GM12865 (cell line): ENCODE data around the gene FRMD4A.
"Not testable (repeated sequence)": the region's sequence is repeated elsewhere in the genome, so short reads cannot be mapped to it uniquely, and the experiment has no call there.

Experiments used
- DNase-seq: peaks from one replicate; pipeline ENCODE4 v3.0.0; 2010; ENCODE audit warnings: low read depth
- H3K4me3 ChIP-seq: 2 replicates; pipeline ENCODE4 v1.5.1; 2011; ENCODE audit warnings: mild to moderate bottlenecking, low read depth, low read length, control low read depth
- CTCF ChIP-seq: IDR thresholded peaks from 2 replicates; pipeline ENCODE4 v1.5.1; 2011; ENCODE audit warnings: low read length, control low read depth, low read depth, inconsistent platforms; ENCODE audit not compliant: insufficient read depth; ENCODE audit errors: missing control alignments

The FRMD4A gene

DNA sequence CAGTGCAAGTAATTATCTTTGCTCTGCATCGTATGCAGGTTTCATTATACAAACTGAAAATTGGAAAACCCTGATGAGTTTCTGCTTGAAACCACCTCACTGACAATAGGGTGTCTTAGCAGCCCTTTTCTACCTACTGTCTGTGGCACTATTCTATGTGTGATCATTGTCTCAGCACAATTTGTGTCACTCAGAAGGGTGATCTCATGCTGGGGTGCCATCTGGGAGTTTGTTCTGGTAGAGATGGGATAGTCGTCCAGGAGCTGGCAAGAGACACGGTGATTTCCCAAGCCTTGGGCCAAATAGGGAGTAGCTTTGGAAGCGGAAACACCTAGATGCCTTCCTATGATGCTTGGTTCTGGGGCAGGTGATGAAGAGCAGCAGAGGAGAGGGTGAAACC lies 186.3 kb downstream of the FRMD4A start:
- no peak for DNase-seq
- no peak for TF ChIP-seq CTCF
- no peak overlapping the region for H3K4me3 ChIP-seq

- TF ChIP-seq CTCF = no peak
- no peak overlapping the region for H3K4me3 ChIP-seq
- DNase-seq = no peak
Observed at GRCh38 chr10:14142606-14143250, 188.0 kb downstream of the FRMD4A start.

GRCh38 chr10:14141283-14141682 lies 189.4 kb downstream of the FRMD4A start:
- no peak for TF ChIP-seq CTCF
- H3K4me3 ChIP-seq = no peak overlapping the region
- no peak for DNase-seq

- DNase-seq = no peak
- no peak for TF ChIP-seq CTCF
- H3K4me3 ChIP-seq = no peak overlapping the region
Observed at GRCh38 chr10:14137391-14137790, 193.3 kb downstream of the FRMD4A start.

GRCh38 chr10:14135196-14135595 lies 195.5 kb downstream of the FRMD4A start:
- DNase-seq, H3K4me3 ChIP-seq: not testable (repeated sequence)

- H3K4me3 ChIP-seq = no peak overlapping the region
- DNase-seq = no peak
- no peak for TF ChIP-seq CTCF
Observed at GRCh38 chr10:14134275-14134674, 196.4 kb downstream of the FRMD4A start.

GRCh38 chr10:14131261-14131960 lies 199.3 kb downstream of the FRMD4A start:
- H3K4me3 ChIP-seq = no peak overlapping the region
- DNase-seq = no peak
- no peak for TF ChIP-seq CTCF
